Cardiac septum (tissue), 1 donor: ENCODE results near the gene CD300LB. TPM values are rescaled to one million over a fixed set of nuclear protein-coding genes. Genes with fewer than 3 reads are reported as not detected.

Source experiments
- DNase-seq: peaks from one replicate; pipeline ENCODE4 v3.0.0-alpha.2; 2020; ENCODE audit warnings: low spot score
- intact Hi-C: fragments of 100-400 bp; cut with DNase I; formaldehyde crosslinking; loops from one replicate; pipeline ENCODE4 v1.14.0; 2022
- total RNA-seq: library from RNA; stranded (reverse); fragmentation: NEBNext Ultra II Directional; extraction: Animal tissue kit (Norgen Biotek cat#: 25700); gene quantifications from one replicate; pipeline ENCODE4 v1.2.1, GENCODE V29; 2021
- donor health status: DM: no; HTN: no; CAD: no.

CD300LB gene
- total RNA-seq, 1 donor from 2014 or later: not detected

DNA sequence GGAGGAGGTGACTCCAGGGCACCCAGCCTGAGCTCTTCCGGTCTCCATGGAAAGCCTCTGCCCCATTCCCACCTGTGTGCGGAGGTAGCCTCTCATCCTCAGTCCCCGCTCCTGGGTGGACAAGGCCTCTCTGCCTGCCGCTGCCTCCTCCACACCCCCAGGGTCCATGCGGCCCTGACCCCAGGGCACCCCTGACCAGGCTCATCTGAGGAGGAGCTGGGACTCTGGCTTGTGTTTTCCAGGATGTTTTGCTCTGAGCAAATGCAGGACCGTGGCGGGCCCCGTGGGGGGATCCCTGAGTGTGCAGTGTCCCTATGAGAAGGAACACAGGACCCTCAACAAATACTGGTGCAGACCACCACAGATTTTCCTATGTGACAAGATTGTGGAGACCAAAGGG lies 58.0 kb downstream of the CD300LB start:
- intact Hi-C loops: no loop called here
- DNase-seq: no peak

DNA sequence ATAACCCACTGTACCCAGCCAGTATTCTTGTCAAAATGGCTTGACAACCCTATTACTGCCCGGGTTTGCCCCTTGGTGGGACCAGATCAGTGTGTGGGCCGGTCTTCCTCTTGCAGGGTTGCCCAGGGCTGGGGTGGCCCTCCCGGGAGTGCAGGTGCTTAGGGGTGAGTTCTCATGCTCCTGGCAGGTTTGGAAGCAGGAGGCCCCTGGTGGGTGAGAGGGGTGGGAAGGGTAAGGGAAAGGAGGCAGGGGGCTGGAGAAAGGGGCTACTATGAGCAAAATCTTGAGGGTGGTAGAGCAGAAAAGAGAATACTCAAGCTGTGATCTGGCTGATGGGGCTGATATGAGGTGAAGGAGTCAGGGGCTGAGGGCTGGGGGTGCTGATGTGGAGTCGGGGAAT lies 58.4 kb downstream of the CD300LB start:
- intact Hi-C loops: no loop called here
- DNase-seq: no peak

DNA sequence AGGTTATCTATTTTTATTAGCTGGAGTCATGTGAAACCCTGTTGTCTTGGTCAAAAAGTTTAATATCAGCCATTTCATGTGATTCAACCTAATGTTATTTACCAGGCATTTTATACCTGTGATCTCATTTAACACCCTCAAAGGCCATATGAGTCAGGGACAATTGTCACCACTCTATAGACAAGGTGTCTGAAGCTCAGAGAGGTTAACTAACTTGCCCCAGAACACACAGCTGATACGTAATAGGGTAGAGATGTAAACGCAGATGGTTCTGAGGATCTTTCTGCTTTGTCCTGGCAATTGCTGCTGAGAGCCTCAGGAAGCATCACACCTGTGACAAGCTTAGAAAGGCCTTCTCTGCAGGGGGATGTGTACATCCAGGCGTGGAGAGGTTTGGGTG lies 59.9 kb downstream of the CD300LB start:
- no peak for DNase-seq
- intact Hi-C loops: no loop called here

Other genes starting within 250 kb of the CD300LB start
- gene KIF19, start 205.2 kb downstream of the CD300LB start, total RNA-seq: 0.08 TPM
- gene BTBD17, start 169.6 kb downstream of the CD300LB start, total RNA-seq: not detected
- gene GPR142, start 164.0 kb downstream of the CD300LB start, total RNA-seq: 0.16 TPM
- gene GPRC5C, start 99.4 kb downstream of the CD300LB start, total RNA-seq: 31.7 TPM
- gene CD300A, start 64.8 kb downstream of the CD300LB start, total RNA-seq: 2.6 TPM
- 0.24 TPM for gene CD300C, start 14.6 kb upstream of the CD300LB start, total RNA-seq
- not detected for gene CD300H, start 36.0 kb upstream of the CD300LB start, total RNA-seq
- gene CD300LD, start 60.8 kb upstream of the CD300LB start, total RNA-seq: not detected
- gene CD300E, start 92.3 kb upstream of the CD300LB start, total RNA-seq: 0.67 TPM
- 0.46 TPM for gene CD300LF, start 181.4 kb upstream of the CD300LB start, total RNA-seq
- 0.94 TPM for gene RAB37, start 205.8 kb upstream of the CD300LB start, total RNA-seq
- gene NHERF1, start 217.2 kb upstream of the CD300LB start, total RNA-seq: 10.1 TPM
- gene NAT9, start 244.9 kb upstream of the CD300LB start, total RNA-seq: 27.6 TPM